Mesenteric fat pad (tissue), 1 donor: Measurements from ENCODE around the gene ERBB4. TPM values are rescaled to one million over a fixed set of nuclear protein-coding genes. Genes with fewer than 3 reads are reported as not detected.

Source experiments
- DNase-seq: peaks from one replicate; pipeline ENCODE4 v3.0.0-alpha.2; 2020; ENCODE audit warnings: low spot score
- total RNA-seq: library from RNA; stranded (reverse); fragmentation: NEBNext Ultra II Directional; extraction: Animal tissue kit (Norgen Biotek cat#: 25700); gene quantifications from one replicate; pipeline ENCODE4 v1.2.1, GENCODE V29; 2021
- donor health status: DM: yes; HTN: yes; CAD: no.

ERBB4 gene
- total RNA-seq, 1 donor from 2014 or later, result 0.45 TPM

GRCh38 chr2:211429256-211429920 lies 1109.2 kb downstream of the ERBB4 start:
- no peak for DNase-seq

GRCh38 chr2:211426240-211426639 lies 1112.4 kb downstream of the ERBB4 start:
- DNase-seq, result no peak

DNA sequence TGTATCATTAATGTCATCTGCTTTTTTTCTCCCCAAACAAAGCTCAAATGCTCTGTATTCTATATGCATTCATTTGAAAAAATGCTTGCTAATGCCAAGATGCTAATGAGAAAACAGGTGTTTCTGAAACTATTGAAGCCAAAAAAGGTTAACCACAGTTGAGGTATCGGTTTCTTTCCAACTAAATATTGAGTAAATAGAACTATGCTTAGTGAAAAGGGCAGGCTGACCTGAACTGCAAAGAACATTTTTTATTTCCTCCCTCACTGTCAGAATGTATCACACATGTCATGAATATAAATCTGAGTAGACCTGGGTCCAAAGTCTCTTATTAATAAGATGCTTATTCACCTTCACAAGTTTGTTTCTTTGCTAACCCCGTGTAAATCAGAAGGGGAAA lies 1115.6 kb downstream of the ERBB4 start:
- DNase-seq, result no peak

DNA sequence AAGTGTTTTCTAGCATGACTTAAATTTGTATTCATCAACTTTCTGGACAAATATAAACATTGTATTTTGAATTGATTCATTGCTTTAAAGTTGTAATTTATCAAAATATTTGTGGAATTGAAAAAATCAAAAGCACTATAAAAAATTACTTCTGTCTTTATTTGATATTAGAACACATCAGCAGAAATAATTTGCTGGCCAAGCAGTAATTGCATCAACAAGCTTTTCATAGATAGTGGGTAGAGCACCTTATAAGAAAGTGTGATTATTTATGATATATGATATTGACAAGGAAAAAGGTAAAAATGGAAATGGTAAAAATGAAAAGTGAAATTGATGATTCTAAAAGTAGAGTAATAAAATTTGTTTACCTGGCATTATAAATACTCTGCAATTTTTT lies 1121.1 kb downstream of the ERBB4 start:
- no peak for DNase-seq

DNA sequence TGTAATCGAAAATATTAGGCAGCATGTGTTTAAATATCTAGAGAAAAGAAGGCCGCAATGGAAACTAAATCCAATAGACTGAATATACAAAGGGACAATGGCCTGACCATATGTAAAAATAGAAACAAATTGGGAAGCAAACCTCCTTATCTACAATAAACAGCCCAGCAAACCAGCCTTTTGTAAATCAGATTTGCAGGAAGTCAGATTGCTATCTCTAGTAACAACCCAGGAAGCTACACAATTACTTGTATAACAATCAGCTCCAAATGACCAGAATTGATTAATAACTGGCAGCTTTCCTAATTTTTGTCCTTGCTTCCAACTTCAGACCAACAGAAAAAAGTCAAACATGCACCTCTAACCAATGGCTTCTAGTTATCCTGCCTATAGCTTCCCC lies 1122.2 kb downstream of the ERBB4 start:
- no peak for DNase-seq

DNA sequence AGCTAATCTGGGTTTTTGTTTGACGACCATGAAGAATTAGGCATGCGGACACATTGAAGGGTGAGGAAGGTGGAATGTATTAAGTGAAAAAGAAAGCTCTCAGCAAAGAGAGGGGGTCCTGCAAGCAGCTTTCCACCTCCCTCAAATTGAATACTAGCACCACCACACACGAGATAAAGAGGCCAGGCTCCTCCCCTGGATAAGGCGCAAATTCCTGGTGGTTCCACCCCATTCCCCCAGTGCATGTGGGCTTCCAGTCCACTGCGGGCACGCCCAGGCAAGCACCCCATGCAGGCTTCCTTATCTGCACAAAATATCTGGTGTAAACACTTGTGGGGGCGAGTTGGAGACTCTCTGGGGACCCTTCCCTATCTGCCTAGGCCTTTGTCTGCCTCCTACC lies 1124.9 kb downstream of the ERBB4 start:
- DNase-seq, result no peak

DNA sequence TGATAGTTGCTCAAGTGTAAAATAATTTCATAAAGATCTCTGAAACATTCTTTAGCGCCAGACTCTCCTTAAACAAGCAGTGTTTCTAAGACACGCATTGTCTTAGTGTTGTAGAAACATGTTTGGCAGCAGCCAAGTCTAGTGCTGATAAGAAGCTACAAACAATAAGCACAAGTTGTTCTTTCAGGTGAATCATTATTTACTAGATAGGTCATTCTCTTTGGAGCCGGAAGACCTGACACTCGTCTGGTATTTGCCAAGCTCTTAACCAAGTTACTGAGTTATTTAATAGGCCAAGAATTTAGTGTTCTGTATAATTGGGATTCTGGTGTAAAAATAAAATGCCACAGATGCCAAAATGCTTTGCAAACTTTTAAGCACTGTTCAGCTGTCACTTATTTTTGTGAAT lies 1130.1 kb downstream of the ERBB4 start:
- no peak for DNase-seq

DNA sequence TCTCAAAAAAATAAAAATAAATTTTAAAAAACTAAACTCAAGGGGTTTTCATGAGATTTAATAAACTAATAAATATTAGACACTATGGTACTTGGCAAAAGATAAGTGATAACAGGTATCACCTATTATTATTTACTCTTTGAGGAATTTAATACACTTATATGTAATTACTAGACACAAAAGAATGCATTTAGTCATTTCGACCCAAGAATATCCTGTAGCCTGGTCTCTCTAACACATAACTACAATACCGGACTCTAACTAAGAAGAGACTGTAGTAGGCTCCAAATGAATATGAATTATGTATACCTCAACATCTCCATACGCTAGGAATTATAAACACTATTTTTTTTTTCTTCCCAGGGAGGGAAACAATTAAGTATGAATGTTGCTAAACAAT lies 1131.5 kb downstream of the ERBB4 start:
- no peak for DNase-seq

- DNase-seq, result no peak
Observed at GRCh38 chr2:211405036-211405435, 1133.6 kb downstream of the ERBB4 start.

GRCh38 chr2:211404098-211404497 lies 1134.5 kb downstream of the ERBB4 start:
- no peak for DNase-seq

DNA sequence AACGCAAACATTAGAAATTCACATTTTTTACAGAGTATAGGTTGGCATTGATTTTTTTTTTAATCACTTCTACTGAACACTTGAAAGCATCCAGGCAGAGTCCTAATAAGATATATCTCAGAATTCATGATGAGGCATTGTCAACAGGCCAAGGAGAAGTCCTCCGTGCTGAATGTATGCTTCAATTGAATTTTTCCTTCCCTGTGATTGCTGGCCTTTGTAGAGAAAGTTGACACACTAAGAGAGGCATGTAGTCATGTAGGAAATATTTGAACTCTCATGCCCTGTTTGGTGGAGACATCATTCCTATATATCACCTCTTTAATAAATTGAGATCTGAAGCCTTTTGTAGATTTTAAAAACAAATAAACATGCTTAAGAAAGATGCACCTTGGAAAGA lies 1137.3 kb downstream of the ERBB4 start:
- no peak for DNase-seq

- no peak for DNase-seq
Observed at GRCh38 chr2:211397764-211398163, 1140.8 kb downstream of the ERBB4 start.

GRCh38 chr2:211396815-211397214 lies 1141.8 kb downstream of the ERBB4 start:
- DNase-seq, result no peak

DNA sequence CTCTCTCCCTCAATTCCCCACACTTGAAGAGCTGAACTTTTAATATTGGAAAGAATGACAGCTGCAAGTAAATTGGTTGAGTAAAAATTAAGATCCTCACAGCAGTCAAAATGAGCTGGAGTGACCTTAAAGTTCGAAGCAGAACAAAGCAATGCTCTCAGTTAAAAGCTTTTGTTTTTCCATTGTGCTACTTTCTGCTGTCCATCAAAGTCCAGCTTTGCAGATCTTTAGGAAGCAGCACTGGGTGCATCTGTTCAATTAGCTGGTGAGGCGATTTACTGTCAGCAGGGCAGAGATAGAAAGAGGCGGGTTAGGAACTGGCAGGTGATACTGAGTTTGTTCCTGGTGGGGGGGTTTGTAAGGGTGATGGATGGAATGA lies 1147.4 kb downstream of the ERBB4 start:
- no peak for DNase-seq

GRCh38 chr2:211390536-211391188 lies 1147.9 kb downstream of the ERBB4 start:
- DNase-seq, result no peak

GRCh38 chr2:211387734-211388133 lies 1150.9 kb downstream of the ERBB4 start:
- DNase-seq, result no peak

- no peak for DNase-seq
Observed at GRCh38 chr2:211380041-211380440, 1158.6 kb downstream of the ERBB4 start.

DNA sequence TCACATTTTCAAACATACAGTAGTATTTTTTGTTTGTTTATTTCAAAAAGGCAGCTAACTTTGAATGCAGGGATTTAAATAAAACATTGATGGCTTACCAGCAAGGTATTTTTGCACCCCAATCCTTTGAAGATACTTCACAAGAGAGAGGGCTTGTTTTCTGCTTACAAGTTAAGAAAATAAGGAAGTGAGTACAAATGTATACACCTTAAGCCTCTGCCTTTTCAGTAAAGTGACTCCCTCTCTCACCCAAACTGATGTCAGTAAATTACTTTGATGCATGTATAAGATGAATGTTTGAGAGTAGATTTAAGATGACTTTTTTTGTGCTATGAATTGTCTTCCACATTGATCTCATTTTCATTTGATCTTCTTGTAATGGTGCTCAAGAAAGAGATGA lies 1162.2 kb downstream of the ERBB4 start:
- DNase-seq, result no peak

DNA sequence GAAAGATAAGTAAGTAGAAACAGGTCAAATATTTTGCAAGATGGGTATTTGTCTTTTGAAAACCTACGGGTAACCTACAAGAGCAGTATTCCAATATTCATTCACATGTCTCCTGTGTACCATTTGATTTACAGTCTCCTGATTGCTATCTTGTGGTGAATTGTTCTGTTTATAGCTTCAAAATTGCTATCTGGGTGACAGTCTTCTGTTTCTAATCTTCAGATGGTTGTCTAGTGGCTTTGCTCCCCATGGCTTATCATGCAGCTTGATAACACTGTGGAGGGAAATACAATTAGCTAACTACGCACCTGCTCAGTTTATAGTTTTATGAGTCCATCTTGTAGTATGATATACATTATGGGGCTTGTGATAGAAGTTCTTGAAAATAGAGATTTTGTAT lies 1165.4 kb downstream of the ERBB4 start:
- DNase-seq, result no peak

GRCh38 chr2:211371465-211371864 lies 1167.1 kb downstream of the ERBB4 start:
- no peak for DNase-seq

- DNase-seq, result no peak
Observed at GRCh38 chr2:211368467-211368866, 1170.1 kb downstream of the ERBB4 start.

GRCh38 chr2:211367711-211368110 lies 1170.9 kb downstream of the ERBB4 start:
- no peak for DNase-seq

- no peak for DNase-seq
Observed at GRCh38 chr2:211367293-211367692, 1171.3 kb downstream of the ERBB4 start.
